ENCODE measurements around the gene POC1A. TPM values are rescaled to one million over a fixed set of nuclear protein-coding genes. Genes with fewer than 3 reads are reported as not detected.
"Not testable (repeated sequence)": the region's sequence is repeated elsewhere in the genome, so short reads cannot be mapped to it uniquely, and the experiment has no call there.

Gene POC1A
- total RNA-seq, 1 donor from 2014 or later: 4.7 TPM

DNA sequence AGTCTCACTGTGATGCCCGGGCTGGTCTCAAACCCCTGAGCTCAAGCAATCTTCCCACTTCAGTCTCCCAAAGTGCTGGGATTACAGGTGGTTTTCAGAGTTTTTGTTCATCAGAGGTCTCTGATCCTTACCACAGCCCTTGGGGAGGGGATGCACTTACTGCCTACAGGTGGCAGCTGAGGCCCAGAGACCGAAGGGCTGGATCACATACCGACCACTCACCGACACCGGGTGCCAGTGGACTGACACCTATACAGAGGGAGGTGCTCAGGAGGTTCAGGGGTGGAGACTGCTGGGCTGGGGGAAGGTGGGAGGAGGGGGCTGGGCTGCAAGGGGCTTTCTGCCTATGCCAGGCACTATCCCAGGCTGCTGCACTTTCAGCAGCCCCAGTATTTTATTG lies 117.4 kb downstream of the POC1A start:
- no peaks in the 10 kb centered on the region for H3K36me3 ChIP-seq (ENCODE audit: control insufficient read depth, insufficient read depth, low read length)
- no peak for DNase-seq (ENCODE audit: low read depth)
- no peaks in the 10 kb centered on the region for H3K27me3 ChIP-seq (ENCODE audit: control insufficient read depth, insufficient read depth, low read length)
- TF ChIP-seq, protein P1, sequence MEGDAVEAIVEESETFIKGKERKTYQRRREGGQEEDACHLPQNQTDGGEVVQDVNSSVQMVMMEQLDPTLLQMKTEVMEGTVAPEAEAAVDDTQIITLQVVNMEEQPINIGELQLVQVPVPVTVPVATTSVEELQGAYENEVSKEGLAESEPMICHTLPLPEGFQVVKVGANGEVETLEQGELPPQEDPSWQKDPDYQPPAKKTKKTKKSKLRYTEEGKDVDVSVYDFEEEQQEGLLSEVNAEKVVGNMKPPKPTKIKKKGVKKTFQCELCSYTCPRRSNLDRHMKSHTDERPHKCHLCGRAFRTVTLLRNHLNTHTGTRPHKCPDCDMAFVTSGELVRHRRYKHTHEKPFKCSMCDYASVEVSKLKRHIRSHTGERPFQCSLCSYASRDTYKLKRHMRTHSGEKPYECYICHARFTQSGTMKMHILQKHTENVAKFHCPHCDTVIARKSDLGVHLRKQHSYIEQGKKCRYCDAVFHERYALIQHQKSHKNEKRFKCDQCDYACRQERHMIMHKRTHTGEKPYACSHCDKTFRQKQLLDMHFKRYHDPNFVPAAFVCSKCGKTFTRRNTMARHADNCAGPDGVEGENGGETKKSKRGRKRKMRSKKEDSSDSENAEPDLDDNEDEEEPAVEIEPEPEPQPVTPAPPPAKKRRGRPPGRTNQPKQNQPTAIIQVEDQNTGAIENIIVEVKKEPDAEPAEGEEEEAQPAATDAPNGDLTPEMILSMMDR (IDR thresholded peaks at IDR 0.05; ENCODE audit: insufficient read depth, low read length, poor library complexity, severe bottlenecking): no peak
- no peak overlapping the region for H3K4me3 ChIP-seq (ENCODE audit: low read depth, low read length)

DNA sequence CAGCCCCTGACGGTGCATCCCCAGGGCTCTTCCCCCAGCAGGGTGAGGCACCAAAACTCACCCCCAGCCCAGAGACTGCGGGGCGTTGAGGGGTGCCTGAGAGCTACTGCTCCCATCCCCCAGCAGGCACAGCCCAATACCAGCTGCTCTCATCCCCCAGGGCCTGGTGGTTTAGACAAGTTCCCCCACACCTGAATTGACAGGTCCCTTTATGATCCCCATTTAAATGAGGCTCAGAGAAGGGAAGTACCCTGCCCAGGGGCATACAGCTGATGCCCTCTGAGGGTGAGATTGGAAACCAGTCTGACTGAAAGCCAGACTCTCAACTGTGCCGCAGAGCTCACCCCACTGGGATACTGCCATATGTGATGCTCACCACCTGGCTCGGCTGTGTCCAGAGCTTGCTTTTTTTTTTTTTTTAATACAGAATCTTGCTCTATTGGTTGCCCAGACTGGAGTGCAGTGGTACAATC lies 118.0 kb downstream of the POC1A start:
- H3K27me3 ChIP-seq (ENCODE audit: control insufficient read depth, insufficient read depth, low read length): no peaks in the 10 kb centered on the region
- TF ChIP-seq, protein P1 (IDR thresholded peaks at IDR 0.05; ENCODE audit: insufficient read depth, low read length, poor library complexity, severe bottlenecking): no peak
- no peaks in the 10 kb centered on the region for H3K36me3 ChIP-seq (ENCODE audit: control insufficient read depth, insufficient read depth, low read length)
- H3K4me3 ChIP-seq (ENCODE audit: low read depth, low read length): no peak overlapping the region
- no peak for DNase-seq (ENCODE audit: low read depth)

DNA sequence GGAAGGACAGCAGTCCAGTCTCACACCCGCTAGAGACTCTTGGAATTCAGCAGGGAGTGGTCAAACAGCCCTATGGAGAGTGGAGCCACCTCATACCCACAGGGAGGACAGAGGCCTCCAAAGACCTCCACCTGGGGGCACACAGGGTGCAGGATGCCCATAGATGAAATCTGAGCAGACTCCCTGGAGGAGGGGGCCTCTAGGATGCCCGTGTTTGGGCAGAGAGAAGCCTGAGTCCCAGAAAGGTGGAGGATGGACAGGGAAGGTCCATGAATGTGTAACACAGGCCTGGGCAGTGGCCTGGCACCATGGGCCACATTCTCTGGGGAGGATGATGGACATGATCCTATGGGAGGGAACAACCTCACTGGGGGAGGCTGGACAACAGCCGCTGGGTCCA lies 119.6 kb downstream of the POC1A start:
- no peak overlapping the region for H3K4me3 ChIP-seq (ENCODE audit: low read depth, low read length)
- no peaks in the 10 kb centered on the region for H3K27me3 ChIP-seq (ENCODE audit: control insufficient read depth, insufficient read depth, low read length)
- TF ChIP-seq, protein P1 (IDR thresholded peaks at IDR 0.05; ENCODE audit: insufficient read depth, low read length, poor library complexity, severe bottlenecking): no peak
- H3K36me3 ChIP-seq (ENCODE audit: control insufficient read depth, insufficient read depth, low read length): no peaks in the 10 kb centered on the region
- no peak for DNase-seq (ENCODE audit: low read depth)

DNA sequence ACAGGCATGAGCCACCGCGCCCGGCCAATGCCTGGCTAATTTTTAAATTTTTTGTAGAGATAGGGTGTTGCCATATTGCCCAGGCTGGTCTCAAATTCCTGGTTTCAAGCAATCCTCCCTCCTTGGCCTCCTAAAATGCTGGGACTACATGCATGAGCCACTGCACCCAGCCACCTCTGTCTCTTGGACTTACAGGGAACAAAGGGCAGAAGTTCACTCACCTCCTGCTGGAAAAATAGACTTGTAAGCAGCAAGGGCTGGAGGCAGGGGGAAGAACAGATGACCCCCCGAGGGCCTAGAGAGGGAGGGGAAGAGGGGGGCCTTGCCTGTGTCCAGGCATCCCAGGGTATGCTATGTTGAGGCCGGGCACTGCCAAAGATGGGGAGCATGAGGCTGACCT lies 120.0 kb downstream of the POC1A start:
- H3K4me3 ChIP-seq (ENCODE audit: low read depth, low read length): no peak overlapping the region
- no peaks in the 10 kb centered on the region for H3K36me3 ChIP-seq (ENCODE audit: control insufficient read depth, insufficient read depth, low read length)
- DNase-seq (ENCODE audit: low read depth): no peak
- no peaks in the 10 kb centered on the region for H3K27me3 ChIP-seq (ENCODE audit: control insufficient read depth, insufficient read depth, low read length)
- TF ChIP-seq, protein P1 (IDR thresholded peaks at IDR 0.05; ENCODE audit: insufficient read depth, low read length, poor library complexity, severe bottlenecking): no peak

DNA sequence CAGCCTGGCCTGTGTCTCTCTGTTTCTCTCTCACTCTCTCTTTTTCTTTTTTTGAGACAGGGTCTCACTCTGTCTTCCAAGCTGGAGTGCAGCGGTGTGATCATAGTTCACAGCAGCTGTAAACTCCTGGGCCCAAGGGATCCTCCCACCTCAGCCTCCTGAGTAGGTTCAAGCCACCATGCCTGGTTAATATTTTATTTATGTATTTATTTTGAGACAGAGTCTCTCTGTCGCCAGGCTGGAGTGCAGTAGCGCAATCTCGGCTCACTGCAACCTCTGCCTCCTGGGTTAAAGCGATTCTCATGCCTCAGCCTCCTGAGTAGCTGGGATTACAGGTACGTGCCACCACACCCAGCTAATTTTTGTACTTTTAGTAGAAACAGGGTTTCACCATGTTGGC lies 120.5 kb downstream of the POC1A start:
- H3K4me3 ChIP-seq (ENCODE audit: low read depth, low read length); H3K36me3 ChIP-seq (ENCODE audit: control insufficient read depth, insufficient read depth, low read length); DNase-seq (ENCODE audit: low read depth); H3K27me3 ChIP-seq (ENCODE audit: control insufficient read depth, insufficient read depth, low read length): not testable (repeated sequence)

DNA sequence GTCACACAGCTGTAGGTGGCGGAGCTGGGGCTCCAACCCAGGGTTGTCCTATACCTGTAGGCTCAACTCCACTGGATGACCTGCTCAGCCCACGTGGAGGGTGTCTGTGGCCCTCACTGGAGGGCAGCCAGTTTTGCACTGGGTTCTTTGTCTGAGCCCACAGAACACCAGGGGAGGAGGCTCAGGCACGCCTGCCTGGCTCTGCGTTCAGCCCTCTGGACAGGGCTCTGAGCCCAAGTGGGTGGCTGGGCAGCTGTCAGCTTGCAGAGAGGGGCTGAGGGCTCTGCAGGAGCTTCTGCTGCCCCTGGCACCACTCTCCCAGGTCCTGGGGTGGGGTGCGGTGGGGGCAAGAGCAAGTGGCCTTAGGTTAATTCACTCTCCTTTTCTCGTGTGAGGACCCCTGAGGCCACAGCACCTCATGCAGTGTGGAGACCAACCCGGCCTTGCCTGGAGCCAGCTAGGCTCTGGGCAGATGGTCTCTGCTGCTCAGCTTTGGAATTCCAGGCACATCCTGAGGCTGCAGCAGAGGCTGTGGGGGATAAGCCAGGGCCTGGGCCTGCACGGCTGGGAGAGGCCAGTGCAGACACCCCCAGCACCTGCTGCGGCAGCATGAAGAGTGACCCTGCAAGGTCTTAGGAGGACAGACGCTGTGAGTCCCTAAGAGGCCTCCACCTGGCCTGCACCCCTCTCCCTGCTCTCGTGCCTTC lies 121.4 kb downstream of the POC1A start:
- Histone ChIP-seq H3K36me3 (ENCODE audit: control insufficient read depth, insufficient read depth, low read length) (no peaks in the 10 kb centered on the region), H3K4me3 (ENCODE audit: low read depth, low read length) (no peak overlapping the region), H3K27me3 (ENCODE audit: control insufficient read depth, insufficient read depth, low read length) (no peaks in the 10 kb centered on the region)
- TF ChIP-seq, protein P1 (IDR thresholded peaks at IDR 0.05; ENCODE audit: insufficient read depth, low read length, poor library complexity, severe bottlenecking): no peak
- DNase-seq (ENCODE audit: low read depth): no peak
